Peyer's patch (tissue), 4 donors: ENCODE results near the gene TCF19.

Experiments
- POLR2A ChIP-seq, 2 donors: fragments of 450-650 bp; IDR thresholded peaks; one replicate each; pipeline ENCODE4 v1.5.1; 2017; ENCODE audit warnings: antibody characterized with exemption in 2 of 2, mild to moderate bottlenecking in 2 of 2, moderate library complexity in 2 of 2
- TF ChIP-seq, protein P1 (sequence below), 6 experiments: fragments of 450-650 bp in 4 of 6; fragments of 200-600 bp in 2 of 6; sonication (generic) in 1 of 6; IDR thresholded peaks; one replicate each; pipeline ENCODE4 v1.5.1; 2017 to 2019; ENCODE audit warnings: antibody characterized with exemption in 6 of 6, mild to moderate bottlenecking in 3 of 6, moderate library complexity in 1 of 6

DNA sequence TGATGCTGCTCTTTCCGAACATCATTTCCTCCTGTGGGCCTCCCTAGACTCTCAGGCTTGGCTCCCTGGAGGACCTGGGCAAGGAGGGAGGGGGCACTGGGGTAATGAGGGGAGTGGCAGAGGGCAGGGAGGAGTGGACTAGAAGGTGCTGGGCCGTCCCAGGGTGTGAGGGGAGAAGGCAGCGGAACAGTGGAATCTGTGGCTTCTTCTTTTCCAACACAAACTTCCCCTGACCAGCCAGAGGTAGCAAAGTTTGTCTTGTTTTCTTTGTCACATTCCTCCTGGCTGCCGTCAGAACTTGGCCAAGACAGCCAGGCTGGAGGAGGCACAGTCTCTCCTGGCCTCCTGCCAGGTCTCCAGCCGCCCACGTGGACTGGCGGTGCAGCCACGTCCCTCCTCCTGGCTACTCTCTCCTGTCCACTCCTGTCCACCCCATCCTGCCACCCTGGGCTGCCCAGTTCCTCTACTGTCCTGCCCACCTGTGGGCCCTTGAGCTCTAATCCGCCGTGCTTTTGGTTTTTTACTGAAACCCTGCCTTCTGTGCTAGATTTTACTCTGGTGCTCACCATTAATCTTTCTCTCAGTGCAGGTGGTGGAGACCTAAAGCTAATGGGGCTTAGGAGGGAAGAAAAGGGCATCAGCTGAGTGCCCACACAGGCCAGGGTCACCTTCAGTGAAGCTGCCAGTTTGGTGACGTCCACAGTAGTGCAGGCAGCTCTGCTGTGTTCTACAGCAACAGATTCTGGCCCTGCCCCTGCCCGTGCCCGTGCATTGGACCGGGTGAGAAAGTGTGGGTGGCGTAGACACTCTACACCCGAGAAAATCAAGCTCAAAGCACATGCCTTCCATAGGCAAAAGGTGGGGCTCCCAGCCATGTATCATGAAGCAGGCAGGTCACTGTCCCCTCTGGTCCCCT is 35.3 kb upstream of the TCF19 start:
- TF ChIP-seq, protein P1, sequence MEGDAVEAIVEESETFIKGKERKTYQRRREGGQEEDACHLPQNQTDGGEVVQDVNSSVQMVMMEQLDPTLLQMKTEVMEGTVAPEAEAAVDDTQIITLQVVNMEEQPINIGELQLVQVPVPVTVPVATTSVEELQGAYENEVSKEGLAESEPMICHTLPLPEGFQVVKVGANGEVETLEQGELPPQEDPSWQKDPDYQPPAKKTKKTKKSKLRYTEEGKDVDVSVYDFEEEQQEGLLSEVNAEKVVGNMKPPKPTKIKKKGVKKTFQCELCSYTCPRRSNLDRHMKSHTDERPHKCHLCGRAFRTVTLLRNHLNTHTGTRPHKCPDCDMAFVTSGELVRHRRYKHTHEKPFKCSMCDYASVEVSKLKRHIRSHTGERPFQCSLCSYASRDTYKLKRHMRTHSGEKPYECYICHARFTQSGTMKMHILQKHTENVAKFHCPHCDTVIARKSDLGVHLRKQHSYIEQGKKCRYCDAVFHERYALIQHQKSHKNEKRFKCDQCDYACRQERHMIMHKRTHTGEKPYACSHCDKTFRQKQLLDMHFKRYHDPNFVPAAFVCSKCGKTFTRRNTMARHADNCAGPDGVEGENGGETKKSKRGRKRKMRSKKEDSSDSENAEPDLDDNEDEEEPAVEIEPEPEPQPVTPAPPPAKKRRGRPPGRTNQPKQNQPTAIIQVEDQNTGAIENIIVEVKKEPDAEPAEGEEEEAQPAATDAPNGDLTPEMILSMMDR (IDR thresholded peaks at IDR 0.05): no peak
- no peak for TF ChIP-seq POLR2A (IDR thresholded peaks at IDR 0.05)
